ENCODE data around the gene SEC24B.

DNA sequence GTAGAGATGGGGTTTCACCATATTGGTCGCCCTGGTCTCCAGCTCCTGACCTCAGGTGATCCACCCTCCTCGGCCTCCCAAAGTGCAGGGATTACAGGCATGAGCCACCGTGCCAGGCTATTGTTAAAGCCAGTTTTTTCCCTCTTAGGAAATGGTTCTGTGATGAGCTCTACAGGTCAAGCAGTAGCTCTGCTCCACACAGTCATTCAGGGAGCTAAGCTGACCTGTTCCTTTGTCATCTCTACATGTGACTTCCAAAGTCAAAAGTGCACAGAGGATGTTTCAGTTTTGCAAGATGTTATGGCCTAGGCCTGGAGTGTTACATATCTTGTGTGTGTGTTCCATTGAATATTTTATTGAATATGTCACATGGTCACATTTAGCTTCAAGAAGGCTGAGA, 137.9 kb downstream of the SEC24B start:
- TF ChIP-seq, protein P1, sequence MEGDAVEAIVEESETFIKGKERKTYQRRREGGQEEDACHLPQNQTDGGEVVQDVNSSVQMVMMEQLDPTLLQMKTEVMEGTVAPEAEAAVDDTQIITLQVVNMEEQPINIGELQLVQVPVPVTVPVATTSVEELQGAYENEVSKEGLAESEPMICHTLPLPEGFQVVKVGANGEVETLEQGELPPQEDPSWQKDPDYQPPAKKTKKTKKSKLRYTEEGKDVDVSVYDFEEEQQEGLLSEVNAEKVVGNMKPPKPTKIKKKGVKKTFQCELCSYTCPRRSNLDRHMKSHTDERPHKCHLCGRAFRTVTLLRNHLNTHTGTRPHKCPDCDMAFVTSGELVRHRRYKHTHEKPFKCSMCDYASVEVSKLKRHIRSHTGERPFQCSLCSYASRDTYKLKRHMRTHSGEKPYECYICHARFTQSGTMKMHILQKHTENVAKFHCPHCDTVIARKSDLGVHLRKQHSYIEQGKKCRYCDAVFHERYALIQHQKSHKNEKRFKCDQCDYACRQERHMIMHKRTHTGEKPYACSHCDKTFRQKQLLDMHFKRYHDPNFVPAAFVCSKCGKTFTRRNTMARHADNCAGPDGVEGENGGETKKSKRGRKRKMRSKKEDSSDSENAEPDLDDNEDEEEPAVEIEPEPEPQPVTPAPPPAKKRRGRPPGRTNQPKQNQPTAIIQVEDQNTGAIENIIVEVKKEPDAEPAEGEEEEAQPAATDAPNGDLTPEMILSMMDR (IDR thresholded peaks at IDR 0.05; ENCODE audit: low read depth, low read length, missing input control): no peak
- TF ChIP-seq RAD21 (IDR thresholded peaks at IDR 0.05) (no peak), GABPA (IDR thresholded peaks at IDR 0.05 in 1 of 2, conservative IDR thresholded peaks at IDR 0.05 in 1 of 2) (no peak), JUND (IDR thresholded peaks at IDR 0.05) (no peak), YY1 (IDR thresholded peaks at IDR 0.05) (no peak)
- TF ChIP-seq, protein P2, sequence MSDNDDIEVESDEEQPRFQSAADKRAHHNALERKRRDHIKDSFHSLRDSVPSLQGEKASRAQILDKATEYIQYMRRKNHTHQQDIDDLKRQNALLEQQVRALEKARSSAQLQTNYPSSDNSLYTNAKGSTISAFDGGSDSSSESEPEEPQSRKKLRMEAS (IDR thresholded peaks at IDR 0.05): no peak
- TF ChIP-seq, protein P3, sequence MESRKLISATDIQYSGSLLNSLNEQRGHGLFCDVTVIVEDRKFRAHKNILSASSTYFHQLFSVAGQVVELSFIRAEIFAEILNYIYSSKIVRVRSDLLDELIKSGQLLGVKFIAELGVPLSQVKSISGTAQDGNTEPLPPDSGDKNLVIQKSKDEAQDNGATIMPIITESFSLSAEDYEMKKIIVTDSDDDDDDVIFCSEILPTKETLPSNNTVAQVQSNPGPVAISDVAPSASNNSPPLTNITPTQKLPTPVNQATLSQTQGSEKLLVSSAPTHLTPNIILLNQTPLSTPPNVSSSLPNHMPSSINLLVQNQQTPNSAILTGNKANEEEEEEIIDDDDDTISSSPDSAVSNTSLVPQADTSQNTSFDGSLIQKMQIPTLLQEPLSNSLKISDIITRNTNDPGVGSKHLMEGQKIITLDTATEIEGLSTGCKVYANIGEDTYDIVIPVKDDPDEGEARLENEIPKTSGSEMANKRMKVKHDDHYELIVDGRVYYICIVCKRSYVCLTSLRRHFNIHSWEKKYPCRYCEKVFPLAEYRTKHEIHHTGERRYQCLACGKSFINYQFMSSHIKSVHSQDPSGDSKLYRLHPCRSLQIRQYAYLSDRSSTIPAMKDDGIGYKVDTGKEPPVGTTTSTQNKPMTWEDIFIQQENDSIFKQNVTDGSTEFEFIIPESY (IDR thresholded peaks at IDR 0.05): no peak

All from liver (tissue), 3 donors.